Glomerular visceral epithelial cell (primary cell): Measurements from ENCODE around the gene SERPINE1.
"Not testable (repeated sequence)": the region's sequence is repeated elsewhere in the genome, so short reads cannot be mapped to it uniquely, and the experiment has no call there.

Experiments
- DNase-seq: peaks from one replicate; pipeline ENCODE4 v3.0.0-alpha.2; 2016; ENCODE audit errors: extremely low spot score

Gene SERPINE1

DNA sequence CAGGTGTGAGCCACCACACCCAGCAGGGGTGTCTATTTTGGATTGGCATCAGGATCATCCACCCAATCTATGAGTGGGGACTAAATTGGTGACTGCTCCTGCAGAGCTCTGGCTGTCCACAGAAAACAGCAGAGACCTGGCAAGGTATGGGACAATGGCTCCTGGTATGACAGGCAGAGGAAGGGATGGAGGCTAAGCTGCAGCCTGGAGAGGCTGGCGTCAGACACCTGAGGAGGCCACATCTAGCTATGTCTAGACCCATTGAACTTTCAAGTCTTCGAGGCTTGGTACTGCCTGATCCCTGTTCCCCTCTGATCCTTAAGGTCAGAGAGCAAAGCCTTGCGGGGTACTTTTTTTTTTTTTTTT lies 3.2 kb upstream of the SERPINE1 start:
- no peak for DNase-seq

DNA sequence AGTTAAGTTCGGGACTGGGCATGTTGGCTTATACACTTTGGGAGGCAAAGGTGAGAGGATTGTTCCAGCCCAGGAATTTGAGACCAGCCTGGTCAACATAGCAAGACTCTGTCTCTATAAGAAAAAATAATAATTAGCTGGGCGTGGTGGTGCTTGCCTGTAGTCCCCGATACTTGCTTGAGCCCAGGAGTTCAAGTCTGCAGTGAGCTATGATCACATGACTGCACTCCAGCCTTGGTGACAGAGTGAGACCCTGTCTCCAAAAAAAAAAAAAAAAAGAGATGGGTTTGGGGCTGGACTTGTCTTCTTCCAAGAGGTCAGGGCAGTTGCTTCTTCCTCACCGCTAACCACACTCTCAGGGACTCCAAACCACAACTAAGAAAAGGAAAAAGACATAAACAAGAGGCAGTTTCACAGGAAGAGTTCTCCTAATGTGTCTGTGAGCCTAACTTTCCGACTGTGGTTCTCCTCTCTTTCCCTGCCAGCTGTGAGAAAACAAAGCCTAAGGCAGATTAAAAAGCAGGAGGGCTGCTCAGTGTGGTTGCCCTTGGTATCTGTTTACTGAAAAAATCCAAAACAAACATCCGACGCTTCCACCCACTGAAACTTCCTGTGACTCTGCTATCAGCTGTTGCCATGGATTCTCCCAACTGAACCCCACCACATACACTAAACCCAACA lies 2.4 kb upstream of the SERPINE1 start:
- DNase-seq: peak; percentile 84

DNA sequence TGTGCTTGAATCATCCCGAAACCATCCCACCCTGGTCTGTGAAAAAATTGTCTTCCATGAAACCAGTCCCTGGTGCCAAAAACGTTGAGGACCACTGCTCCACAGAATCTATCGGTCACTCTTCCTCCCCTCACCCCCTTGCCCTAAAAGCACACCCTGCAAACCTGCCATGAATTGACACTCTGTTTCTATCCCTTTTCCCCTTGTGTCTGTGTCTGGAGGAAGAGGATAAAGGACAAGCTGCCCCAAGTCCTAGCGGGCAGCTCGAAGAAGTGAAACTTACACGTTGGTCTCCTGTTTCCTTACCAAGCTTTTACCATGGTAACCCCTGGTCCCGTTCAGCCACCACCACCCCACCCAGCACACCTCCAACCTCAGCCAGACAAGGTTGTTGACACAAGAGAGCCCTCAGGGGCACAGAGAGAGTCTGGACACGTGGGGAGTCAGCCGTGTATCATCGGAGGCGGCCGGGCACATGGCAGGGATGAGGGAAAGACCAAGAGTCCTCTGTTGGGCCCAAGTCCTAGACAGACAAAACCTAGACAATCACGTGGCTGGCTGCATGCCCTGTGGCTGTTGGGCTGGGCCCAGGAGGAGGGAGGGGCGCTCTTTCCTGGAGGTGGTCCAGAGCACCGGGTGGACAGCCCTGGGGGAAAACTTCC lies 784 bp upstream of the SERPINE1 start:
- peak; percentile 93 for DNase-seq

DNA sequence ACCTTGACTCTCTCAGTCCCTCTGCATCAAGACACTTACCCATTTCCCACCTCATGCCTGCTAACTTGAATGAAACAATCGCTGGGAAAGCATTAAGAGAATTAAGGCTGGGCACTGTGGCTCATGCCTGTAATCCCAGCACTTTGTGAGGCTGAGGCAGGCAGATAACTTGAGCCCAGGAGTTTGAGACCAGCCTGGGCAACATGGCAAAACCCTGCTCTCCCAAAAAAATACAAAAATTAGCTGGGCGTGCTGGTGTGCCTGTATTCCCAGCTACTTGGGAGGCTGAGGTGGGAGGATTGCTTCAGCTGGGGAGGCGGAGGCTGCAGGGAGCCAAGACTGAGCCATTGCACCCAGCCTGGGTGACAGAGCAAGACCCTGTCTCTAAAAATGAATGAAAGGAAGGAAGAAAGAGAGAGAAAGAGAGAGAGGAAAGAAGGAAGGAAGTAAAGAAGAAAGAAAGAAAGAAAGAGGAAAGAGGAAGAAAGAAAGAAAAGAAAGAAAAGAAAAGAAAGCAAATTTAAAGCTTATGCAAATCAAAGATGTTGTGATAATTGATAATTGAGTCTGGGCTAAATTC lies 646 bp downstream of the SERPINE1 start:
- no peak for DNase-seq

DNA sequence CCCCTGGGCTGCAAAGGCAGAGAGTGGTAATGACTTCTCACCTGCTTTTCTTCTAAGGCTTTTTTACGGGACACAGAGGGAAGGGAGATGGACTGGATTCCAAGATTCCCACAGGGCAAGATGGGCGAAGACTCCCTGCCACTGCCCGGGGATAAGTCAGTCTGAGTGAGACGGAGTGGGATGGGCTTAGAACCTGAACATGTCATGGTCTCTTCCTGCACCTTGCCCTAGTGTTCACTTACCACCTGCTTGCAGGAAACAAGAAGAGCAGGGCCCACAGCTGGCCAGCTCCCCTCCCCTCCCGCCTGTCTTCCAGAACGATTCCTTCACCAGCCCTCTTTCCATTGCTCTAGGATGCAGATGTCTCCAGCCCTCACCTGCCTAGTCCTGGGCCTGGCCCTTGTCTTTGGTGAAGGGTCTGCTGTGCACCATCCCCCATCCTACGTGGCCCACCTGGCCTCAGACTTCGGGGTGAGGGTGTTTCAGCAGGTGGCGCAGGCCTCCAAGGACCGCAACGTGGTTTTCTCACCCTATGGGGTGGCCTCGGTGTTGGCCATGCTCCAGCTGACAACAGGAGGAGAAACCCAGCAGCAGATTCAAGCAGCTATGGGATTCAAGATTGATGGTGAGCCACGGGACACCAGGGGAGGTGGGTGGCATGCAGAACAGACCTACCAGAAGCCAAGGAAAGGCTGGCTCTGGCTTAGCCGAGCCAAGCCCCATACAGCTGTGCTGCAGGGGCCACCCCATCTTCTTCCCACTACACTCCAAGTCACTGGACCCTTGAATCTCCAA lies 1.3 kb downstream of the SERPINE1 start:
- peak; percentile 70 for DNase-seq

DNA sequence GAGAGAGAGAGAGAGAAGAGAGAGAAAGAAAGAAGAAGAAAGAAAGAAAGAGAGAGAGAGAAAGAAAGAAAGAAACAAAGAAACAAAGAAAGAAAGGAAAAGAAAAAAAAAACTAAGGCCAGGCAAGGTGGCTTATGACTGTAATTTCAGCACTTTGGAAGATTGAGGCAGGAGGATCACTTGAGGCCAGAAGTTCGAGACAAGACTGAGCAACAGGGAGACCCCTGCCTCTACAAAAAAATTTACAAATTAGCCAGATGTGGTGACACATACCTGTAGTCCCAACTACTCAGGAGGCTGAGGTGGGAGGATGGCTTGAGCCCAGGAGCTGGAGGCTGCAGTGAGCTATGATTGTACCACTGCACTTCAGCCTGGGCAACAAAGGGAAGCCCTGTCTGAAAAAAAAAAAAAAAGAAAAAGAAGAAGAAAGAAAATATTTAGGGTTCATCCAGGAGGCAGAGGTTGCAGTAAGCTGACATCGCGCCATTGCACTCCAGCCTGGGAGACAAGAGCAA lies 2.8 kb downstream of the SERPINE1 start:
- DNase-seq: no peak

DNA sequence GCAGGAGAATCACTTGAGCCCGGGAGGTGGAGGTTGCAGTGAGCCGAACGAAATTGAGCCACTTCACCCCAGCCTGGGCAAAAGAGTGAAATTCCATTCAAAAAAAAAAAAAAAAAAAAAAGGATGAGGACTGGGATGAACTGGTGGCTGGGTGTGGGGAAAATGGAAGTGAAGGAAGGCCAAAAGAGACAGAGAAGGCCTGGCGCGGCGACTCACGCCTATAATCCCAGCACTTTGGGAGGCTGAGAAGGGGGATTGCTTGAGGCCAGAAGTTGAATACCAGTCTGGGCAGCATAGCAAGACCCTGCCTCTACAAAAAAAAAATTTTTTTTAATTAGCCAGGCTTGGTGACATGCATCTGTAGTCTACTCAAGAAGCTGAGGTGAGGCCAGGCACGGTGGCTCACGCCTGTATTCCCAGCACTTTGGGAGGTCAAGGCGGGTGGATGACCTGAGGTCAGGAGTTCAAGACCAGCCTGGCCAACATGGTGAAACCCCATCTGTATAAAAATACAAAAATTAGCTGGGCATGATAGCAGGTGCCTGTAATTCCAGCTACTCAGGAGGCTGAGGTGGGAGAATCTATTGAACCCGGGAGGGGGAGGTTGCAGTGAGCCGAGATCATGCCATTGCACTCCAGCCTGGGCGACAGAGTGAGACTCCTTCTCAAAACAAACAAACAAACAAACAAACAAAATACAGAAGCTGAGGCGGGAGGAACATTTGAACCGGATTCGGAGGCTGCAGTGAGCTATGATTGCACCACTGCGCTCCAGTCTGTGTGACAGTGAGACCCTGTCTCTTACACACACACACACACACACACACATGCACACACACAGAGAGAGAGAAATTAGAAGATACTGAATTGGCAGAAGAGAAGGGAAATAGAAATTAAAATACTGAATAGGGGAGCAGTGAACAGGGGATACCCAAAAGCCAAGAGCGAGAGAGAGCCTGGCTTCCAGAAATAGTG lies 6.0 kb downstream of the SERPINE1 start:
- not testable (repeated sequence) for DNase-seq

DNA sequence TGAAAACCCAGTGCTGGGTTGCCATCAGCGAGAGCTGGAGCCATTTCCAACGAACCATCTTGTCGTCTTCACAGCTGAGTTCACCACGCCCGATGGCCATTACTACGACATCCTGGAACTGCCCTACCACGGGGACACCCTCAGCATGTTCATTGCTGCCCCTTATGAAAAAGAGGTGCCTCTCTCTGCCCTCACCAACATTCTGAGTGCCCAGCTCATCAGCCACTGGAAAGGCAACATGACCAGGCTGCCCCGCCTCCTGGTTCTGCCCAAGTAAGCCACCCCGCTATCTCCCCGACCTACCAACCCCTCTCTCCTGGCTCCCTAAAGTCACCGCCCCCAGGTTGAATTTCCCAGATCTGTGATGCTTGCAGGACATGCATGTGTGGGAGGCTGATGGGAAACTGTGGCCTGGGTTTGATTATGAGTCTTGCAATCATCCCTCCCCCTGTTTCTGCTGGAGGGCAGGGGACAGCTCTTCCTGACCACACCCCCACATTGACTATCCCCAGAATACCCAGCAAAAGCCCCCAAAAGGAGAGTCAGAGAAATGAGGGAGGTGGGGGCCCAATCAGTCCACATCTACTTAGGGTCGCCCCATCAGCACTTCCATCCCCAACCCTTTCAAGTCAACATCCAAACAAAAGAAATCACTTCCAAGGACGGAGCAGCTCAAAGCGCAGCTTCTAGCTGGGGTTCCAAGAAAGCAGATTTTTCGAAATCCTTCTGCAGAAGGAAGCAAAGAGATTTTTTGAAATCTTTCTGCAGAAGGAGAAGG lies 6.9 kb downstream of the SERPINE1 start:
- no peak for DNase-seq

DNA sequence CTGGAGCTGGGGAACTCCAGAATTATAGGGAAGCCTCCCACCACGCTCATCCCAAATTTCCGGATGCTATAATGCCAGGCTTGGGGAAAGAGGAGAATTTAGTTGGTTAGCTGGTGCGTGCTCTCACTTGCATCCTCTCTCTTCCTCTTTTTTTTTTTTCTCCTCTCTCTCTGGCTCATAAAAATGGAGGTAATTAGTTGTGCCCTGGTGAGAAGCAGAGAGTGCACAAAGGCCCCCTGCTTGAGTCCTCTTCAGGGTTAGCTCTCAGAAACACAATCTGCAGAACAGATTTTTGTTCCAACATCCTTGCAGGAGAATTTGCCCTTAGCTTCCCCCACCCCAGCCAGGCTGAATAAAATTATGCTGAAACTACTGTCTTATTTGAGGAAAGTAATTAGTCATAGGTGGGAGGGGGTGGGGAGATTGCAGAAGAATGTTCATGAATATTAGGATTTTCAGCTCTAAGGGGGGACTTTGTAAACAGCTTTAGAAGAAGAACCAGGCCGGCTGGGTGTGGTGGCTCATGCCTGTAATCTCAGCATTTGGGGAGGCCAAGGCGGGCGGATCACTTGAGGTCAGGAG lies 7.6 kb downstream of the SERPINE1 start:
- no peak for DNase-seq

DNA sequence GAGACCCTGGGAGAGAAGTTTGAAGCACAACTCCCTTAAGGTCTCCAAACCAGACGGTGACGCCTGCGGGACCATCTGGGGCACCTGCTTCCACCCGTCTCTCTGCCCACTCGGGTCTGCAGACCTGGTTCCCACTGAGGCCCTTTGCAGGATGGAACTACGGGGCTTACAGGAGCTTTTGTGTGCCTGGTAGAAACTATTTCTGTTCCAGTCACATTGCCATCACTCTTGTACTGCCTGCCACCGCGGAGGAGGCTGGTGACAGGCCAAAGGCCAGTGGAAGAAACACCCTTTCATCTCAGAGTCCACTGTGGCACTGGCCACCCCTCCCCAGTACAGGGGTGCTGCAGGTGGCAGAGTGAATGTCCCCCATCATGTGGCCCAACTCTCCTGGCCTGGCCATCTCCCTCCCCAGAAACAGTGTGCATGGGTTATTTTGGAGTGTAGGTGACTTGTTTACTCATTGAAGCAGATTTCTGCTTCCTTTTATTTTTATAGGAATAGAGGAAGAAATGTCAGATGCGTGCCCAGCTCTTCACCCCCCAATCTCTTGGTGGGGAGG lies 10.8 kb downstream of the SERPINE1 start:
- no peak for DNase-seq

DNA sequence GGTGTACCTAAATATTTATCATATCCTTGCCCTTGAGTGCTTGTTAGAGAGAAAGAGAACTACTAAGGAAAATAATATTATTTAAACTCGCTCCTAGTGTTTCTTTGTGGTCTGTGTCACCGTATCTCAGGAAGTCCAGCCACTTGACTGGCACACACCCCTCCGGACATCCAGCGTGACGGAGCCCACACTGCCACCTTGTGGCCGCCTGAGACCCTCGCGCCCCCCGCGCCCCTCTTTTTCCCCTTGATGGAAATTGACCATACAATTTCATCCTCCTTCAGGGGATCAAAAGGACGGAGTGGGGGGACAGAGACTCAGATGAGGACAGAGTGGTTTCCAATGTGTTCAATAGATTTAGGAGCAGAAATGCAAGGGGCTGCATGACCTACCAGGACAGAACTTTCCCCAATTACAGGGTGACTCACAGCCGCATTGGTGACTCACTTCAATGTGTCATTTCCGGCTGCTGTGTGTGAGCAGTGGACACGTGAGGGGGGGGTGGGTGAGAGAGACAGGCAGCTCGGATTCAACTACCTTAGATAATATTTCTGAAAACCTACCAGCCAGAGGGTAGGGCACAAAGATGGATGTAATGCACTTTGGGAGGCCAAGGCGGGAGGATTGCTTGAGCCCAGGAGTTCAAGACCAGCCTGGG lies 11.4 kb downstream of the SERPINE1 start:
- peak; percentile 95 for DNase-seq

DNA sequence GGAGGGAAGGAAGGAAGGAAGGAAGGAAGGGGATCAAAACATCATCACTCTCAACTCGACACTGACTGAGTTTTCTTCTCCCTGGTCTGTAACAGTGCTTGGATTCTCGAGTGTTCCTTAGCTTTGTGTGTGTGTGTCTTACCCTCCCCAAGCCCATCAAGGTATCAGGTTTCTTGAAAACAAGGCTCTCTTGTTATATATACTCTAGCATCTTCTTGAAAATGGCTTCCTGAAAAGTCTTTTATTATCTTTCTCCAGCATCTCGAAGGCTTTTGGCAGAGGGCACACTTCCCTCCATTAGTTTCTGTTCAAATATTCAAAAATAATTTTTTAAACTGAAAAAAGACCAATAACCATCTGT lies 13.4 kb downstream of the SERPINE1 start:
- no peak for DNase-seq

DNA sequence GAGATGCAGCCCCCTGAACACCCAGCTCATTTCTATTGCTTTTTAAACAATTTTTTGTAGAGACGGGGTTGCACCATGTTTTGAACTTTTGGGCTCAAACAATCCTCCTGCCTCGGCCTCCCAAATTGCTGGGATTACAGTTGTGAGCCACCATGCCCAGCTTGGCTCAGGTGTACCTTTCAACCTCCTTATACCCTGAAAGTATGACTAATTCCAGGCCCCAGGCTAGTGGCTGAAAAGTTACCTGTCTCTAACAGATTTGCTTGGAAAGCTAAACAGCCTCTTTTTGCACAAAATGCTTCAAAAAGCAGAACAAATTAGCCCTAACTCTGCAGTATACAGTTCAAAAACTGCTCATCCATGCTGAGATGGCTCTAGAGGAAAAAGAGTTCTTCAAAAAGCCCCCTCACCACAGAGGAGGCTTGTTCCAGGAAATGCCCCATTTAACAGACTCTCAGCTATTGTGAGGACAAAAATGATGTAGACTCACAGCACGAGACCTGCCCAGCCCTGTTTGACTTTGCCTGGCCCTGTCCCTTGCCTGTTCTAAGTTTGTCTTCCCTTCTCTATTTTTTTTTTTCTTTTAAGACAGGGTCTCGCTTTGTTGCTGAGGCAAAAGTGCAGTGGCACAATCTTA lies 14.0 kb downstream of the SERPINE1 start:
- DNase-seq: no peak

DNA sequence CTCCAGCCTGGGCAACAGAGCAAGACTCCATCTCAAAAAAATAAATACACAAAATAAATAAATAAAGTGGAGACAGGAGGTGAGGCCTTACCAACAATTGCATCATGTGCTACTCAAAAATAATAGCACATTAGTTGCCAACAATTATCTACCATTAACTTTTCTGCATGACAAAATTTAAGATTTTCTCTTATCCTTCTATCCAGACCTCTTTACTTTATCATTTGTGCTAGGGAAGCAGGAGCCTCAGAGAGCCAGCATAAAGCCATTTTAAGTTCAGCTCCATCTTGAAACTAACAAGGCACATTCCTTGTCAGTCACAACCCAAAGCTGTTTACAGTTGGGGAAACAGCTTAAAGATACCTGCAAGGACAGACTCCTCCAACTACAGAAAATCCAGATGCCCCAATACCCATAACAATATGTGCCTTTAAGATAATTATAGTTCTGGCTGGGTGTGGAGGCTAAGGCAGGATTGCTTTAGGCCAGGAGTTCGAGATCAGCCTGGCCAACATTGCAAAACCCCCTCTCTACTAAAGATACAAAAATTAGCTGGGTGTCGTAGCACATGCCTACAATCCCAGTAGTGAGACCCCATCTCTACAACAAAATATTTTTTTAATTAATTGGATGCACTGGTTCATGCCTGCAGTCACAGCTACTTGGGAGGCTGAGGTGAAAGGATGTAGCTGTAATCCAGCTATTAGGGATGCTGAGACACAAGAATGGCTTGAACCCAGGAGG lies 25.2 kb downstream of the SERPINE1 start:
- no peak for DNase-seq

DNA sequence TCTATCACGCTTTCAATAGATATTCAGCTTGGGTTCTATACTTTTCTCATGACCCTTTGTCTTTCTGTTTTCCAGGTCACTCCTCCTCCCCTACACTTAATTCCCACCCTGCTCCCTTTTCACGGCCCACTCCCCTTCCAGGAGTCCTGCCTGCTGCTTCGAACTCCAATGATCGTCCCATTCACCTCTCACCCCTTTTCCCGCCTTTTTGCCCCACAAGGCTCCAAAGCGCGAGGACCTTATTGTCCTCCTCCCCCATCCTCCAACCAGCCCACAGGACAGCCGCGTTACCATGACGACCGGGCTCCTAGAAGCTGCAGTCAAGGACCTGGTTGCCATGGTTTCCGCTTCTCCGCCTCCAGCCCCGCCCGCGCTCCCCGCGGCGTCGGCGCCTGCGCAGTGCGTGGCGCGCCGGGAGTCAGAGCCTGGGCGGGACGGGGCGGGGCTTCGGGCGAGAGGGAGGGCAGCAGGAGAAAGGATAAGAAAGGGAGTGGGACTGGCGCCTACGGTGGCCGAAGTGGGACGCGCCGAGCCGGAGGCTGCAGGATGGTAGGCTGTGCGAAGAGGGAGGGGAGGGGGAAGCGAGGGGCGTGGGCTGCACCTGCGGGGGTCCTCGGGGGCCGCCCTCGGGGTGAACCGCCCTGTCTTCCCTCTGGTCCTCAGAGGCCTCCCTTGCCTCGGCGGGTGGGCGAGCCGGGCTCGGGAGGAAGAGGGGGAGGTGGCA lies 27.2 kb downstream of the SERPINE1 start, which contains the start of gene AP1S1:
AP1S1 (plus strand) TSS at position 508 of the 724 bp plus-strand sequence; CDS start at position 547, 39 bp downstream.
- DNase-seq: peak; percentile 97

DNA sequence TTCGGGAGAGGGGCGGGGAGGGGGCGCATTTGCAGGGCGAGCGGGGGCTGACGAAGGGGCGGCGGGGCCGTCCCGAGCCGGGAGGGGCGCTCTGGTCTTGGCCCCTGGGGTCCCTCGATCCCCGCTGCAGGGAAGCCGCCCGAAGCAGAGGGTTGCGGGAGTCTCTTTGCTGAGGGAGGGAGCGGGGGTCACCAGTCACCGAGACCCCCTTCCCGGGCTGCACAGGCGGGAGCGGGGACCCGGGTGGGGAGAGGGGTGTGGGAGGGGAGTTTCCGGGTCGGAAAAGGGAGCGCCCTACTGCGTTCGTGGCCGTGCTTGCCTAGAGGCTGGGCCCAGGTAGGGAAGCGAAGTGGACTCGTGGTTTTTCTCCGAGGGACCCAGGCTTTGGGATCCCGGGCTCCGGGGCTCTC lies 27.8 kb downstream of the SERPINE1 start:
- DNase-seq: no peak

DNA sequence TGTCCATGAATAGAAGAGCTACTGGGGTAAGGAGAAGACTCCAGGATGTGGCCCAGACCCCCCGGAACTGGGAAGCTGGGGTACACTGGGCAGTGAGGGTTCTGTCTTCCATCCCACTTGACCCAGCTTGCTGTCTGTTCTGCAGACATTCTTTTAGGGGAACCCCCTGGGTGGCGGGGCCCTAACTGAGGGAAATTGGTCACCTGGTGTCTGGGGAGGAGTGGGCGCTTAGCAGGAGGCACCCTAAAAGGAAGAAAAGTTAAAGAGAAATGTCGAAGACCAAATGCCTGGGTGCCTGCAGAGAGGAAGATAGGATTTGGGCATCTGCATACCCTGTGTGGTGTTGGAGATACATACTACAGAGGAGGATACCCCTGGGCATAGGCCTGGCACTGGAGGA lies 28.4 kb downstream of the SERPINE1 start:
- DNase-seq: no peak
